ENCODE results near the gene NUDT7. TPM values are rescaled to one million over a fixed set of nuclear protein-coding genes. Genes with fewer than 3 reads are reported as not detected.

The NUDT7 gene
- total RNA-seq, 1 donor from 2014 or later, result 46.0 TPM

GRCh38 chr16:77711775-77712174, 10.5 kb upstream of the NUDT7 start:
- DNase-seq (ENCODE audit: missing footprints) (no peak), ATAC-seq (no peak)
- intact Hi-C loops (cut with DNase I), result no loop called here

GRCh38 chr16:77715145-77715544, 7.2 kb upstream of the NUDT7 start:
- ATAC-seq (no peak), DNase-seq (ENCODE audit: missing footprints) (no peak)
- intact Hi-C loops (cut with DNase I), result no loop called here

DNA sequence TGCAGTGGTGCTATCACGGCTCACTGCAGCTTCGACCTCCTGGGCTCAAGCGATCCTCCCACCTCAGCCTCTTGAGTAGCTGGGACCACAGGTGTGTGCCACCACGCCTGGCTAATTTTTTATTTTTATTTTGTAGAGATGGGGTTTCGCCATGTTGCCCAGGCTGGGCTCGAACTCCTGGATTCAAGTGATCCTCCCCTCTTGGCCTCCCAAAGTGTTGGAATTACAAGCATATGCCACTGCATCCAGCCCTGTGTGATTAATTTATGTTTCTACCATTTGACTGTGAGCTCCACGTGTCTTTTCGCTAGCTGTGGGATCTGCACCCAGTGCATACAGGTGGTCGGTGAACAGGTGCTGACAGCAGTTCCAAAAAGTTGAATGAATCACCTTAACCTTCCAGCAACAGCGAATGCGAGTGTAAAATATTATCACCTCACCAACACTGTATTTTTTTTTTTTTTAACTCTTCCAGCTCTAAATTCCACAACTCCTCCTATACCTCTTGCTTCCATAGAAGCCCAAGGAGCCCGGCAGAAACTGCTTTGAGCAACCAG, 484 bp upstream of the NUDT7 start:
- intact Hi-C loops (cut with DNase I), result loop anchor here (2.0 to 5.0 kb wide), 2 partner anchors 150 to 249 kb away; no protein-coding TSS in a partner anchor
- DNase-seq (ENCODE audit: missing footprints), result no peak
- ATAC-seq, result no peak

GRCh38 chr16:77723108-77723514, 797 bp downstream of the NUDT7 start:
- DNase-seq (ENCODE audit: missing footprints), result no peak
- ATAC-seq, result peak; percentile 18
- intact Hi-C loops (cut with DNase I), result loop anchor here (2.0 to 5.0 kb wide), 2 partner anchors 149 to 248 kb away; no protein-coding TSS in a partner anchor

DNA sequence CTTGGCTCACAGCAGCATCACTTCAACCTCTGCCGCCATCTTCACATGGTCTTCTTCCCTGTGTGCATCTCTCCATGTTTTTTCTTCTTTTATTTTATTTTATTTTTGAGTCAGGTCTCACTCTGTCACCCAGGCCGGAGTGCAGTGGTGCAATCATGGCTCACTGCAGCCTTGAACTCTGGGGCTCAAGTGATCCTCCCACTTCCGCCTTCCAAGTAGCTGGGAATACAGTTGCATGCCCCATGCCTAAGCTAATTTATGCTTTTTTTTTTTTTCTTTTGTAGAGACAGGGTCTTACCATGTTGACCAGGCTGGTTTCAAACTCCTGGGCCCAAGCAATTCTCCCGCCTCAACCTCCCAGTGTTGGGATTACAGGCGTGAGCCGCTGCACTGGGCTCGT, 1.9 kb downstream of the NUDT7 start:
- no peak for ATAC-seq
- intact Hi-C loops (cut with DNase I), result loop anchor here (5.0 kb wide), 1 partner anchor 148 kb away; no protein-coding TSS in a partner anchor

GRCh38 chr16:77729951-77730350, 7.6 kb downstream of the NUDT7 start:
- DNase-seq (ENCODE audit: missing footprints) (no peak), ATAC-seq (no peak)

More for the DNA sequence above, 1.9 kb downstream of the NUDT7 start:
- DNase-seq (ENCODE audit: missing footprints), result no peak

DNA sequence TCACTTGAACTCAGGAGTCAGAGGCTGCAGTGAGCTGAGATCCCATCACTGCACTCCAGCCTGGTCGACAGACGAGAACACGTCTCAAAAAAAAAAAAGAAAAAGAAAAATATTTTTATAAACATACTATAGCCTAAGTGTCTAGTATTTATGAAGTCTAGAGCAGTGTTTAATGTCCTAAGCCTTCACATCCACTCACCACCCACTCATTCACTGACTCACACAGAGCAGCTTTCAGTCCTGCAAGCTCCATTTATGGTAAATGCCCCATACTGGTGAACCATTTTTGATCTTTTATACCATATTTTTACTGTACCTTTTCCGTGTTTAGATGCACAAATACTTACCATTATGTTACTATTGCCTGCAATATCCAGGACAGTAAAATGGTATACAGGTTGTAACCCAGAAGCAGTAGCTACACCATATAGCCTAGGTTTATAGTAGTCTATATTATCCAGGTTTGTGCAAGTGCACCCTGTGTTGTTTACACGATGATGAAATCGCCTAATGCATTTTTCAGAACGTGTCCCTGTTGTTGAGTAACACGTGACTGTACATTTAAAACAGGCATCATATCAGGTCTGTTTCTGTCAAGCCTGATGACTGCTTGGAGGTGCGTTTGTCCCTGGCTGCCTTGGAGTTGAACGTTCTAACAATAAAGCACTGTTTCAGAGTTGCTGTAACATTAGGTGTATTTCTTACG, 10.1 kb downstream of the NUDT7 start:
- ATAC-seq (no peak), DNase-seq (ENCODE audit: missing footprints) (no peak)
- intact Hi-C loops (cut with DNase I), result no loop called here

More at GRCh38 chr16:77729951-77730350, 7.6 kb downstream of the NUDT7 start:
- intact Hi-C loops (cut with DNase I), result no loop called here

- ATAC-seq, result no peak
- intact Hi-C loops (cut with DNase I), result no loop called here
- no peak for DNase-seq (ENCODE audit: missing footprints)
Measured at GRCh38 chr16:77736879-77737278, 14.6 kb downstream of the NUDT7 start.

- no peak for DNase-seq (ENCODE audit: missing footprints)
- no peak for ATAC-seq
- intact Hi-C loops (cut with DNase I), result no loop called here
Measured at GRCh38 chr16:77738706-77739558, 16.6 kb downstream of the NUDT7 start.

GRCh38 chr16:77739559-77739892, 17.2 kb downstream of the NUDT7 start:
- DNase-seq (ENCODE audit: missing footprints), result no peak
- no peak for ATAC-seq
- intact Hi-C loops (cut with DNase I), result no loop called here

GRCh38 chr16:77744141-77744540, 21.8 kb downstream of the NUDT7 start:
- intact Hi-C loops (cut with DNase I), result no loop called here
- no peak for DNase-seq (ENCODE audit: missing footprints)
- ATAC-seq, result no peak

GRCh38 chr16:77745972-77746371, 23.7 kb downstream of the NUDT7 start:
- DNase-seq (ENCODE audit: missing footprints) (no peak), ATAC-seq (no peak)
- intact Hi-C loops (cut with DNase I), result no loop called here

- intact Hi-C loops (cut with DNase I), result no loop called here
- DNase-seq (ENCODE audit: missing footprints) (no peak), ATAC-seq (no peak)
Measured at GRCh38 chr16:77748421-77749005, 26.2 kb downstream of the NUDT7 start.

DNA sequence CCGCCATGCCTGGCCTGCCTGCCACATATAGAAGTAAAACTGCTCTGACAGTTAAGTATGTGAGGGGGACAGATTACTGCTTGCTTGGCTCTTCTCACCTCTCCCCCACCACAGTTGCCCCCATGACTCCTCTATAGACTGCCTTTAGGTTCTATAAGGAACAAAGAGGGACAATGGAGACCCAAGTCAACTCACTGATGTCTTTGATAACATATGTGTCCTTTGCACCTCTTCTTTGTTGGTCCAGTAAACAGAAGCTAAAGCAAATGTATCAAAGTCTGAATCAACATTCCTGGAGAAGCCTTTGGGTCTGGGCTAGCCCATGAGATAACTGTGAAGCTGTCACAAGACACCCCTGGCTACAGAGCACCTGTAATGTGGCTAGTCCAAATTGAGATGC, 27.1 kb downstream of the NUDT7 start:
- intact Hi-C loops (cut with DNase I), result no loop called here

GRCh38 chr16:77758046-77758445, 35.7 kb downstream of the NUDT7 start:
- intact Hi-C loops (cut with DNase I), result no loop called here
- DNase-seq (ENCODE audit: missing footprints) (no peak), ATAC-seq (no peak)

More for the DNA sequence above, 27.1 kb downstream of the NUDT7 start:
- ATAC-seq, result no peak
- no peak for DNase-seq (ENCODE audit: missing footprints)

- intact Hi-C loops (cut with DNase I), result no loop called here
- ATAC-seq, result no peak
- DNase-seq (ENCODE audit: missing footprints), result no peak
Measured at GRCh38 chr16:77758508-77758907, 36.2 kb downstream of the NUDT7 start.

DNA sequence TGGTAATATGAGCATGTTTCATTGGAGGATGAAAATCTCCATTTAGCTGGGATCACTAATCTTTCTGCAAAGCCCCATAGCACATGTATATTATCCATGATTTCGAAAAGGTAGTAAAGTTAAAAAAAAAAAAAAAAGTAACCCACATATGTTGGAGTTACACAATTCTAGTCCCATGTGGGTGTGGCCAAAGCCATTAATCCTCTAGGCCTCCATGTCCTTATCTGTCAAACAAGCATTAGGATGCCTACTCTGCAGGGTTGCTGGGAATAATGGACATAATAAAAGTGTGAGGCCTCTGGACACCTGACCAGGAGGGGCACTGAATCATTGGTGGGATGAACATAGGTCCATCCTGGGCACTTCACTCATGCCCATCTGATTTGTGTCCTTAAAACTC, 36.9 kb downstream of the NUDT7 start:
- ATAC-seq, result no peak
- intact Hi-C loops (cut with DNase I), result no loop called here
- DNase-seq (ENCODE audit: missing footprints), result no peak

DNA sequence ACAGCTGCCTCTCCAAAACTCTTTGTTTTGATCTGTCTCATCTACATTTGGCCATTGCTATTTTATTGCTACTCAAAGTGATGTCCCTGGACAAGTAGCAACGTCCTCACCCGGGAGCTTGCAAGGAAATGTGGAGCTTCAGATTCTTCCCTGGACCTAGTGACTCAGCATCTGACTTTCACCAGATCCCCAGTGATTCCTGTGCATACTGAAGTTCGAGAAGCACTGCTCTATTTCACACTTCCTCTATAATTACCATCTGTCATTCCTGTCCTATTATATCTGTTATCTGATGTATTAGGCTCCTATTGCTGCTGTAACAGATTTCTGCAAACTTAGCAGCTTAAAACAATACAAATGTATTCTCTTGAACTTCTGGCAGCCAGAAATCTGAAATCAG, 37.5 kb downstream of the NUDT7 start:
- no peak for DNase-seq (ENCODE audit: missing footprints)
- ATAC-seq, result no peak
- intact Hi-C loops (cut with DNase I), result no loop called here

- no peak for DNase-seq (ENCODE audit: missing footprints)
- intact Hi-C loops (cut with DNase I), result no loop called here
- no peak for ATAC-seq
Measured at GRCh38 chr16:77760800-77761199, 38.5 kb downstream of the NUDT7 start.

Data from Right ventricle myocardium inferior (tissue), 1 donor.